DND-41 (cell line): Measurements from ENCODE around the gene PPP1CB.

Experiments used
- CTCF ChIP-seq: IDR thresholded peaks from 2 replicates; pipeline ENCODE4 v1.5.1; 2012; ENCODE audit warnings: borderline replicate concordance, low read length, moderate library complexity, mild to moderate bottlenecking; ENCODE audit not compliant: poor library complexity, severe bottlenecking; ENCODE audit errors: extremely low read depth
- EZH2 ChIP-seq: IDR thresholded peaks from 3 replicates; pipeline ENCODE4 v1.6.1; 2012; ENCODE audit warnings: borderline replicate concordance, low read depth, mild to moderate bottlenecking, moderate library complexity, low read length, inconsistent platforms; ENCODE audit not compliant: severe bottlenecking

- no peak for TF ChIP-seq EZH2
- no peak for TF ChIP-seq CTCF
Measured at GRCh38 chr2:28809927-28810326, 58.3 kb downstream of the PPP1CB start.
